ENCODE measurements around the gene PDZD4. TPM values are rescaled to one million over a fixed set of nuclear protein-coding genes. Genes with fewer than 3 reads are reported as not detected.

Gene PDZD4
- total RNA-seq, 4 donors from 2014 or later: 2.0 to 6.3 (median 3.0) TPM

GRCh38 chrX:153827903-153828302 is 2.4 kb downstream of the PDZD4 start:
- H3K36me3 ChIP-seq: no peaks in the 10 kb centered on the region
- H3K4me3 ChIP-seq: no peak overlapping the region
- no peak overlapping the region for H3K27ac ChIP-seq
- peaks cover 15% of the 10 kb centered on the region for H3K27me3 ChIP-seq
- no peak for TF ChIP-seq POLR2AphosphoS5 (IDR thresholded peaks at IDR 0.05)
- no peak for TF ChIP-seq CTCF (IDR thresholded peaks at IDR 0.05)
- H3K4me1 ChIP-seq: peaks cover 18% of the 10 kb centered on the region
- 74% methylated on average over 9 of the region's 9 CpGs for WGBS
- no peaks in the 10 kb centered on the region for H3K9me3 ChIP-seq
- DNase-seq (ENCODE audit: low spot score in 2 of 2): no peak

- WGBS: 71% methylated on average over 3 of the region's 3 CpGs
- Histone ChIP-seq H3K4me1 (peaks cover 18% of the 10 kb centered on the region), H3K36me3 (no peaks in the 10 kb centered on the region), H3K4me3 (no peak overlapping the region), H3K27ac (no peak overlapping the region), H3K27me3 (peaks cover 15% of the 10 kb centered on the region), H3K9me3 (no peaks in the 10 kb centered on the region)
- TF ChIP-seq POLR2AphosphoS5 (IDR thresholded peaks at IDR 0.05) (no peak), EP300 (IDR thresholded peaks at IDR 0.05) (no peak), CTCF (IDR thresholded peaks at IDR 0.05) (no peak), POLR2A (IDR thresholded peaks at IDR 0.05) (no peak)
- no peak for DNase-seq (ENCODE audit: low spot score in 2 of 2)
Measured at GRCh38 chrX:153827016-153827415, 3.3 kb downstream of the PDZD4 start.

GRCh38 chrX:153825042-153825441 is 5.3 kb downstream of the PDZD4 start:
- H3K4me3 ChIP-seq: no peak overlapping the region
- H3K9me3 ChIP-seq: no peaks in the 10 kb centered on the region
- 93% methylated on average over 5 of the region's 8 CpGs for WGBS
- TF ChIP-seq POLR2A (IDR thresholded peaks at IDR 0.05): no peak
- TF ChIP-seq POLR2AphosphoS5 (IDR thresholded peaks at IDR 0.05): no peak
- no peak for TF ChIP-seq EP300 (IDR thresholded peaks at IDR 0.05)
- TF ChIP-seq CTCF (IDR thresholded peaks at IDR 0.05): no peak
- H3K27me3 ChIP-seq: peaks cover 7% of the 10 kb centered on the region
- no peaks in the 10 kb centered on the region for H3K36me3 ChIP-seq
- H3K27ac ChIP-seq: no peak overlapping the region
- H3K4me1 ChIP-seq: peaks cover 16% of the 10 kb centered on the region
- no peak for DNase-seq (ENCODE audit: low spot score in 2 of 2)

GRCh38 chrX:153824348-153824747 is 6.0 kb downstream of the PDZD4 start:
- Histone ChIP-seq H3K36me3 (no peaks in the 10 kb centered on the region), H3K4me1 (peaks cover 11% of the 10 kb centered on the region), H3K27ac (no peak overlapping the region), H3K27me3 (no peaks in the 10 kb centered on the region), H3K4me3 (no peak overlapping the region), H3K9me3 (no peaks in the 10 kb centered on the region)
- TF ChIP-seq POLR2AphosphoS5 (IDR thresholded peaks at IDR 0.05): no peak
- no peak for TF ChIP-seq CTCF (IDR thresholded peaks at IDR 0.05)
- no peak for TF ChIP-seq EP300 (IDR thresholded peaks at IDR 0.05)
- TF ChIP-seq POLR2A (IDR thresholded peaks at IDR 0.05): no peak
- 85% methylated on average over 6 of the region's 10 CpGs for WGBS
- DNase-seq (ENCODE audit: low spot score in 2 of 2): no peak

GRCh38 chrX:153821066-153821465 is 9.3 kb downstream of the PDZD4 start:
- no peaks in the 10 kb centered on the region for H3K27me3 ChIP-seq
- H3K4me1 ChIP-seq: peaks cover 11% of the 10 kb centered on the region
- no peaks in the 10 kb centered on the region for H3K36me3 ChIP-seq
- WGBS: 89% methylated on average over 9 of the region's 9 CpGs
- H3K9me3 ChIP-seq: no peaks in the 10 kb centered on the region
- no peak overlapping the region for H3K27ac ChIP-seq
- DNase-seq (ENCODE audit: low spot score in 2 of 2): no peak
- no peak overlapping the region for H3K4me3 ChIP-seq
- TF ChIP-seq POLR2A (IDR thresholded peaks at IDR 0.05) (no peak), EP300 (IDR thresholded peaks at IDR 0.05) (no peak), POLR2AphosphoS5 (IDR thresholded peaks at IDR 0.05) (no peak), CTCF (IDR thresholded peaks at IDR 0.05) (no peak)
